WTC11 (cell line): ENCODE measurements around the gene MUSTN1.

Experiments
- ESRRA ChIP-seq: sonication (generic); formaldehyde crosslinking; IDR thresholded peaks from 2 replicates; pipeline ENCODE4 v1.8.1; 2022; ENCODE audit warnings: mild to moderate bottlenecking, missing genetic modification reagents, borderline replicate concordance
- GABPB1 ChIP-seq: sonication (generic); formaldehyde crosslinking; IDR thresholded peaks from 2 replicates; pipeline ENCODE4 v1.8.1; 2023; ENCODE audit warnings: mild to moderate bottlenecking, missing genetic modification reagents
- IRF2 ChIP-seq: sonication (generic); formaldehyde crosslinking; IDR thresholded peaks from 2 replicates; pipeline ENCODE4 v1.8.0; 2022; ENCODE audit warnings: low read depth, missing genetic modification reagents, borderline replicate concordance
- JUN ChIP-seq: sonication (generic); formaldehyde crosslinking; IDR thresholded peaks from 2 replicates; pipeline ENCODE4 v1.8.0; 2023; ENCODE audit warnings: mild to moderate bottlenecking, missing genetic modification reagents
- ZNF121 ChIP-seq: sonication (generic); formaldehyde crosslinking; IDR thresholded peaks from 2 replicates; pipeline ENCODE4 v1.8.0; 2023; ENCODE audit warnings: missing genetic modification reagents
- ZNF138 ChIP-seq: sonication (generic); formaldehyde crosslinking; conservative IDR thresholded peaks from 2 replicates; pipeline ENCODE4 v1.8.1; 2022; ENCODE audit warnings: mild to moderate bottlenecking, moderate library complexity, missing genetic modification reagents
- ZNF317 ChIP-seq: sonication (generic); formaldehyde crosslinking; IDR thresholded peaks from 2 replicates; pipeline ENCODE4 v1.8.1; 2023; ENCODE audit warnings: low read depth, mild to moderate bottlenecking, moderate library complexity, missing genetic modification reagents, borderline replicate concordance
- TF ChIP-seq, protein P1 (sequence below): fragments of 200-600 bp; IDR thresholded peaks from 2 replicates; pipeline ENCODE4 v1.8.0; 2022; ENCODE audit warnings: antibody characterized with exemption
- TF ChIP-seq, protein P2 (sequence below): sonication (generic); formaldehyde crosslinking; IDR thresholded peaks from 2 replicates; pipeline ENCODE4 v1.8.0; 2022; ENCODE audit warnings: missing genetic modification reagents
- TF ChIP-seq, protein P3 (sequence below): sonication (generic); formaldehyde crosslinking; IDR thresholded peaks from 2 replicates; pipeline ENCODE4 v1.8.1; 2023; ENCODE audit warnings: mild to moderate bottlenecking, missing genetic modification reagents, moderate library complexity
- TF ChIP-seq, protein P4 (sequence below): fragments of 250-450 bp; sonication (Bioruptor Pico); IDR thresholded peaks from 2 replicates; pipeline ENCODE4 v1.8.0; 2021; ENCODE audit warnings: mild to moderate bottlenecking
- TF ChIP-seq, protein P5 (sequence below): sonication (generic); formaldehyde crosslinking; IDR thresholded peaks from 2 replicates; pipeline ENCODE4 v1.8.0; 2022; ENCODE audit warnings: mild to moderate bottlenecking, missing genetic modification reagents
- TF ChIP-seq, protein P6 (sequence below): sonication (generic); formaldehyde crosslinking; IDR thresholded peaks from 2 replicates; pipeline ENCODE4 v1.8.1; 2022; ENCODE audit warnings: mild to moderate bottlenecking, missing genetic modification reagents, moderate library complexity, borderline replicate concordance

DNA sequence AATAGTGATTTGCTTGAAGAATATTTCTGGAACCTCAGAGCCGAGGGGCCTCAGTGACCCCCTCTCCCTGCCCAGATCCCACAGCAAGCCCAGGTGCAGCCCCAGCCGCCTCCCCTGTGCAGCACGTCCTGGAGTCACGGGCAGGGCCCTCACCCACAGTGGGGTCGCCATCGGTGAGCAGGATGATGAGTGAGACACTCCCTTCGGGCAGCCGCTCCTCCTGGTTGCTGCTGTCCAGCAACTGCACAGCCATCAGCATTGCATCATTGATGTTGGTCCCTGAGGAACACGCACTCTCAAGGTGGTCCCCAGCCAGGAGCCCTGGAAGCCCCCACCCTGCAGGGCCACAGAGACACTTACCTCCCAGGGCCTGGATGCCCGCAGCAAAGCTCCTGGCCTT lies 10.8 kb downstream of the MUSTN1 start:
- TF ChIP-seq, protein P1, sequence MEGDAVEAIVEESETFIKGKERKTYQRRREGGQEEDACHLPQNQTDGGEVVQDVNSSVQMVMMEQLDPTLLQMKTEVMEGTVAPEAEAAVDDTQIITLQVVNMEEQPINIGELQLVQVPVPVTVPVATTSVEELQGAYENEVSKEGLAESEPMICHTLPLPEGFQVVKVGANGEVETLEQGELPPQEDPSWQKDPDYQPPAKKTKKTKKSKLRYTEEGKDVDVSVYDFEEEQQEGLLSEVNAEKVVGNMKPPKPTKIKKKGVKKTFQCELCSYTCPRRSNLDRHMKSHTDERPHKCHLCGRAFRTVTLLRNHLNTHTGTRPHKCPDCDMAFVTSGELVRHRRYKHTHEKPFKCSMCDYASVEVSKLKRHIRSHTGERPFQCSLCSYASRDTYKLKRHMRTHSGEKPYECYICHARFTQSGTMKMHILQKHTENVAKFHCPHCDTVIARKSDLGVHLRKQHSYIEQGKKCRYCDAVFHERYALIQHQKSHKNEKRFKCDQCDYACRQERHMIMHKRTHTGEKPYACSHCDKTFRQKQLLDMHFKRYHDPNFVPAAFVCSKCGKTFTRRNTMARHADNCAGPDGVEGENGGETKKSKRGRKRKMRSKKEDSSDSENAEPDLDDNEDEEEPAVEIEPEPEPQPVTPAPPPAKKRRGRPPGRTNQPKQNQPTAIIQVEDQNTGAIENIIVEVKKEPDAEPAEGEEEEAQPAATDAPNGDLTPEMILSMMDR, result no peak
- TF ChIP-seq ESRRA, result no peak
- TF ChIP-seq, protein P2, sequence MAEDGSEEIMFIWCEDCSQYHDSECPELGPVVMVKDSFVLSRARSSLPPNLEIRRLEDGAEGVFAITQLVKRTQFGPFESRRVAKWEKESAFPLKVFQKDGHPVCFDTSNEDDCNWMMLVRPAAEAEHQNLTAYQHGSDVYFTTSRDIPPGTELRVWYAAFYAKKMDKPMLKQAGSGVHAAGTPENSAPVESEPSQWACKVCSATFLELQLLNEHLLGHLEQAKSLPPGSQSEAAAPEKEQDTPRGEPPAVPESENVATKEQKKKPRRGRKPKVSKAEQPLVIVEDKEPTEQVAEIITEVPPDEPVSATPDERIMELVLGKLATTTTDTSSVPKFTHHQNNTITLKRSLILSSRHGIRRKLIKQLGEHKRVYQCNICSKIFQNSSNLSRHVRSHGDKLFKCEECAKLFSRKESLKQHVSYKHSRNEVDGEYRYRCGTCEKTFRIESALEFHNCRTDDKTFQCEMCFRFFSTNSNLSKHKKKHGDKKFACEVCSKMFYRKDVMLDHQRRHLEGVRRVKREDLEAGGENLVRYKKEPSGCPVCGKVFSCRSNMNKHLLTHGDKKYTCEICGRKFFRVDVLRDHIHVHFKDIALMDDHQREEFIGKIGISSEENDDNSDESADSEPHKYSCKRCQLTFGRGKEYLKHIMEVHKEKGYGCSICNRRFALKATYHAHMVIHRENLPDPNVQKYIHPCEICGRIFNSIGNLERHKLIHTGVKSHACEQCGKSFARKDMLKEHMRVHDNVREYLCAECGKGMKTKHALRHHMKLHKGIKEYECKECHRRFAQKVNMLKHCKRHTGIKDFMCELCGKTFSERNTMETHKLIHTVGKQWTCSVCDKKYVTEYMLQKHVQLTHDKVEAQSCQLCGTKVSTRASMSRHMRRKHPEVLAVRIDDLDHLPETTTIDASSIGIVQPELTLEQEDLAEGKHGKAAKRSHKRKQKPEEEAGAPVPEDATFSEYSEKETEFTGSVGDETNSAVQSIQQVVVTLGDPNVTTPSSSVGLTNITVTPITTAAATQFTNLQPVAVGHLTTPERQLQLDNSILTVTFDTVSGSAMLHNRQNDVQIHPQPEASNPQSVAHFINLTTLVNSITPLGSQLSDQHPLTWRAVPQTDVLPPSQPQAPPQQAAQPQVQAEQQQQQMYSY, result no peak
- TF ChIP-seq, protein P3, sequence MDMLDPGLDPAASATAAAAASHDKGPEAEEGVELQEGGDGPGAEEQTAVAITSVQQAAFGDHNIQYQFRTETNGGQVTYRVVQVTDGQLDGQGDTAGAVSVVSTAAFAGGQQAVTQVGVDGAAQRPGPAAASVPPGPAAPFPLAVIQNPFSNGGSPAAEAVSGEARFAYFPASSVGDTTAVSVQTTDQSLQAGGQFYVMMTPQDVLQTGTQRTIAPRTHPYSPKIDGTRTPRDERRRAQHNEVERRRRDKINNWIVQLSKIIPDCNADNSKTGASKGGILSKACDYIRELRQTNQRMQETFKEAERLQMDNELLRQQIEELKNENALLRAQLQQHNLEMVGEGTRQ (CRISPR knock-in tag), result no peak
- no peak for TF ChIP-seq JUN (CRISPR knock-in tag)
- TF ChIP-seq ZNF138 (CRISPR knock-in tag), result no peak
- TF ChIP-seq, protein P4, sequence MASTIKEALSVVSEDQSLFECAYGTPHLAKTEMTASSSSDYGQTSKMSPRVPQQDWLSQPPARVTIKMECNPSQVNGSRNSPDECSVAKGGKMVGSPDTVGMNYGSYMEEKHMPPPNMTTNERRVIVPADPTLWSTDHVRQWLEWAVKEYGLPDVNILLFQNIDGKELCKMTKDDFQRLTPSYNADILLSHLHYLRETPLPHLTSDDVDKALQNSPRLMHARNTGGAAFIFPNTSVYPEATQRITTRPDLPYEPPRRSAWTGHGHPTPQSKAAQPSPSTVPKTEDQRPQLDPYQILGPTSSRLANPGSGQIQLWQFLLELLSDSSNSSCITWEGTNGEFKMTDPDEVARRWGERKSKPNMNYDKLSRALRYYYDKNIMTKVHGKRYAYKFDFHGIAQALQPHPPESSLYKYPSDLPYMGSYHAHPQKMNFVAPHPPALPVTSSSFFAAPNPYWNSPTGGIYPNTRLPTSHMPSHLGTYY (CRISPR knock-in tag), result no peak
- TF ChIP-seq, protein P5, sequence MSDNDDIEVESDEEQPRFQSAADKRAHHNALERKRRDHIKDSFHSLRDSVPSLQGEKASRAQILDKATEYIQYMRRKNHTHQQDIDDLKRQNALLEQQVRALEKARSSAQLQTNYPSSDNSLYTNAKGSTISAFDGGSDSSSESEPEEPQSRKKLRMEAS (CRISPR knock-in tag), result no peak
- no peak for TF ChIP-seq GABPB1 (CRISPR knock-in tag)
- no peak for TF ChIP-seq ZNF317 (CRISPR knock-in tag)
- TF ChIP-seq ZNF121 (CRISPR knock-in tag), result no peak
- TF ChIP-seq, protein P6, sequence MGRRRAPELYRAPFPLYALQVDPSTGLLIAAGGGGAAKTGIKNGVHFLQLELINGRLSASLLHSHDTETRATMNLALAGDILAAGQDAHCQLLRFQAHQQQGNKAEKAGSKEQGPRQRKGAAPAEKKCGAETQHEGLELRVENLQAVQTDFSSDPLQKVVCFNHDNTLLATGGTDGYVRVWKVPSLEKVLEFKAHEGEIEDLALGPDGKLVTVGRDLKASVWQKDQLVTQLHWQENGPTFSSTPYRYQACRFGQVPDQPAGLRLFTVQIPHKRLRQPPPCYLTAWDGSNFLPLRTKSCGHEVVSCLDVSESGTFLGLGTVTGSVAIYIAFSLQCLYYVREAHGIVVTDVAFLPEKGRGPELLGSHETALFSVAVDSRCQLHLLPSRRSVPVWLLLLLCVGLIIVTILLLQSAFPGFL (CRISPR knock-in tag), result no peak
- TF ChIP-seq IRF2 (CRISPR knock-in tag), result no peak
